ENCODE results near the gene ADCY5.

DNA sequence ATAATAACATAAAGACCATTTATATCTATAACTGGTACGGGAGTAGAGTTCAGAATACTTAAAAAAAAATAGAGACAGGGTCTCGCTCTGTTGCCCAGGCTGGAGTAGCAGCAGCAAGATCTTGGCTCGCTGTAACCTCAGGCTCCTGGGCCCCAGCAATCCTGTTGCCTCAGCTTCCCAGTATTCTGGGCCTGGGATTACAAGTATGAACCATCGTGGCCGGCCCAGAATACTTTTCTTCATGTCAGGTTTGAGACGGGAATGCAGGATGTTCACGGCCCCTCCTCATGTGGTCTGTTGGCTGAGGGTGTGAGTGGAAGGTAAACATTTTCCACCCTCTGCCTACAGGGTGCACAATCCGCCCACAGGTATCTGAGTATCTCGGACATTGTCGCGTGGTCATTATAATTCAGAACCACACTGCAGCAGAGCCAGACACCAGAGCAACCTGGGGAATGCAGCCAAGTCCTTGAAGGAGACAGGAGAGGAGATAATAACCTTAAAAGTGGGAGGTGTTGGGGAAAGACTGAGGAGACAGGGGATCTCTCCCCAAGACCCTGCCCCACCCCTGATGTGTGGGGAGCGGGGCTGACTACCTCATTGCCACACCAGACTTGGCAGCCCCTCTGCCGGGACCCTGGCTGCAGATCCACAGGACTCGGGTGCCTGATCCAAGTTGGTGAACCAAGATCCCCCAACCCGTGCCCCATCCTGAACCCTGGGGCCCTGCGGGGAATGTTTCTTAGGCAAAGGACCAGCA, 106.8 kb downstream of the ADCY5 start:
- TF ChIP-seq POLR2A (IDR thresholded peaks at IDR 0.05) (no peak), EP300 (IDR thresholded peaks at IDR 0.05) (no peak)
- TF ChIP-seq, protein P1, sequence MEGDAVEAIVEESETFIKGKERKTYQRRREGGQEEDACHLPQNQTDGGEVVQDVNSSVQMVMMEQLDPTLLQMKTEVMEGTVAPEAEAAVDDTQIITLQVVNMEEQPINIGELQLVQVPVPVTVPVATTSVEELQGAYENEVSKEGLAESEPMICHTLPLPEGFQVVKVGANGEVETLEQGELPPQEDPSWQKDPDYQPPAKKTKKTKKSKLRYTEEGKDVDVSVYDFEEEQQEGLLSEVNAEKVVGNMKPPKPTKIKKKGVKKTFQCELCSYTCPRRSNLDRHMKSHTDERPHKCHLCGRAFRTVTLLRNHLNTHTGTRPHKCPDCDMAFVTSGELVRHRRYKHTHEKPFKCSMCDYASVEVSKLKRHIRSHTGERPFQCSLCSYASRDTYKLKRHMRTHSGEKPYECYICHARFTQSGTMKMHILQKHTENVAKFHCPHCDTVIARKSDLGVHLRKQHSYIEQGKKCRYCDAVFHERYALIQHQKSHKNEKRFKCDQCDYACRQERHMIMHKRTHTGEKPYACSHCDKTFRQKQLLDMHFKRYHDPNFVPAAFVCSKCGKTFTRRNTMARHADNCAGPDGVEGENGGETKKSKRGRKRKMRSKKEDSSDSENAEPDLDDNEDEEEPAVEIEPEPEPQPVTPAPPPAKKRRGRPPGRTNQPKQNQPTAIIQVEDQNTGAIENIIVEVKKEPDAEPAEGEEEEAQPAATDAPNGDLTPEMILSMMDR (IDR thresholded peaks at IDR 0.05), result no peak
